ENCODE measurements around the gene CPNE5.

Gene CPNE5

GRCh38 chr6:36863670-36864540 lies 24.7 kb upstream of the CPNE5 start:
- no peak for DNase-seq (ENCODE audit: low read depth)
- H3K4me3 ChIP-seq (ENCODE audit: low read length), result no peak overlapping the region
- TF ChIP-seq CTCF (conservative IDR thresholded peaks at IDR 0.05; ENCODE audit: low read depth, low read length), result no peak

- no peak for TF ChIP-seq CTCF (conservative IDR thresholded peaks at IDR 0.05; ENCODE audit: low read depth, low read length)
- no peak overlapping the region for H3K4me3 ChIP-seq (ENCODE audit: low read length)
- DNase-seq (ENCODE audit: low read depth), result no peak
These were observed 23.7 kb upstream of the CPNE5 start for GRCh38 chr6:36862848-36863382.

- DNase-seq (ENCODE audit: low read depth), result no peak
- H3K4me3 ChIP-seq (ENCODE audit: low read length), result no peak overlapping the region
- no peak for TF ChIP-seq CTCF (conservative IDR thresholded peaks at IDR 0.05; ENCODE audit: low read depth, low read length)
These were observed 23.1 kb upstream of the CPNE5 start for GRCh38 chr6:36862164-36862847.

- no peak overlapping the region for H3K4me3 ChIP-seq (ENCODE audit: low read length)
- no peak for TF ChIP-seq CTCF (conservative IDR thresholded peaks at IDR 0.05; ENCODE audit: low read depth, low read length)
- no peak for DNase-seq (ENCODE audit: low read depth)
These were observed 20.9 kb upstream of the CPNE5 start for GRCh38 chr6:36860126-36860525.

GRCh38 chr6:36858407-36858981 lies 19.2 kb upstream of the CPNE5 start:
- no peak overlapping the region for H3K4me3 ChIP-seq (ENCODE audit: low read length)
- TF ChIP-seq CTCF (conservative IDR thresholded peaks at IDR 0.05; ENCODE audit: low read depth, low read length), result no peak
- no peak for DNase-seq (ENCODE audit: low read depth)

- H3K4me3 ChIP-seq (ENCODE audit: low read length), result no peak overlapping the region
- no peak for DNase-seq (ENCODE audit: low read depth)
- TF ChIP-seq CTCF (conservative IDR thresholded peaks at IDR 0.05; ENCODE audit: low read depth, low read length), result no peak
These were observed 18.1 kb upstream of the CPNE5 start for GRCh38 chr6:36857325-36857724.
